Colonic mucosa (tissue), 4 donors: Measurements from ENCODE around the gene PRKAR2B. TPM values are rescaled to one million over a fixed set of nuclear protein-coding genes. Genes with fewer than 3 reads are reported as not detected.

Source experiments
- DNase-seq: peaks from one replicate; pipeline ENCODE4 v3.0.0-alpha.2; 2020
- H3K27ac ChIP-seq: fragments of 200-600 bp; one replicate; pipeline ENCODE4 v1.8.0; 2021
- H3K27me3 ChIP-seq: fragments of 200-600 bp; one replicate; pipeline ENCODE4 v1.8.0; 2021
- H3K36me3 ChIP-seq: fragments of 200-600 bp; one replicate; pipeline ENCODE4 v1.8.0; 2021
- H3K4me1 ChIP-seq: fragments of 200-600 bp; one replicate; pipeline ENCODE4 v1.8.0; 2021; ENCODE audit warnings: mild to moderate bottlenecking
- H3K4me3 ChIP-seq: fragments of 200-600 bp; one replicate; pipeline ENCODE4 v1.8.0; 2021
- H3K9ac ChIP-seq, 2 donors: one replicate each; pipeline ENCODE4 v1.7.0; 2013; ENCODE audit warnings: control low read depth in 2 of 2, low read depth in 2 of 2, low read length in 2 of 2
- H3K9me3 ChIP-seq: fragments of 200-600 bp; one replicate; pipeline ENCODE4 v1.8.0; 2021
- intact Hi-C: fragments of 100-400 bp; cut with DNase I; formaldehyde crosslinking; loops from one replicate; pipeline ENCODE4 v1.14.1; 2022
- total RNA-seq, 2 donors: library from RNA; stranded (reverse); fragmentation: NEBNext Ultra II Directional in 1 of 2; extraction: Animal tissue kit (Norgen Biotek cat#: 25700) in 1 of 2; gene quantifications; one replicate each; pipeline ENCODE4 v1.2.1, GENCODE V29; 2021
- TF ChIP-seq, protein P1 (sequence below): fragments of 200-600 bp; IDR thresholded peaks from one replicate; pipeline ENCODE4 v1.8.0; 2022; ENCODE audit warnings: antibody characterized with exemption, mild to moderate bottlenecking
- donor health status: healthy.
- donor health status: DM: no; HTN: no; CAD: no.
- donor health status: DM: no; HTN: no; CAD: no.

Gene PRKAR2B
- total RNA-seq, 2 donors from 2014 or later, result 9.3 to 11.7 TPM

DNA sequence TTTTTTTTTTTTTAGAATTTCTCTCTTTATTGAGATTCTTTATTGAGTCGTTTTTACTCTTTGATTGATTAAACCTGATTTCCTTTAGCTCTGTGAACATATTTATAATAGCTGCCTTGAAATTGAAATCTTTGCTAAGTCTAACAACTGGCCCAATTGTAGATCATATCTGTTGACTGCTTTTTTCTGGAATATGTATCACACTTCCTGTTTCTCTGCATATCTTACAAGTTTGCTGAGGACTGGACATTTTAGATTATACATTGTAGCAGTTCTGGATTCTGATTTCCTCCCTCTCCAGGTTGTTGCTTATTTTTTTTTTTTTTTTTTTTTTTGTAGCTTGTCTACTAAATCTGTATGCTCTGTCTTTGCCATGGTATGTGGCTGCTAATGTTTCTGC is 56.3 kb downstream of the PRKAR2B start:
- intact Hi-C loops, result no loop called here
- Histone ChIP-seq H3K27me3 (no peaks in the 10 kb centered on the region), H3K9me3 (no peaks in the 10 kb centered on the region), H3K9ac (no peak overlapping the region), H3K4me3 (no peak overlapping the region), H3K36me3 (no peaks in the 10 kb centered on the region), H3K4me1 (no peaks in the 10 kb centered on the region), H3K27ac (no peak overlapping the region)
- TF ChIP-seq, protein P1, sequence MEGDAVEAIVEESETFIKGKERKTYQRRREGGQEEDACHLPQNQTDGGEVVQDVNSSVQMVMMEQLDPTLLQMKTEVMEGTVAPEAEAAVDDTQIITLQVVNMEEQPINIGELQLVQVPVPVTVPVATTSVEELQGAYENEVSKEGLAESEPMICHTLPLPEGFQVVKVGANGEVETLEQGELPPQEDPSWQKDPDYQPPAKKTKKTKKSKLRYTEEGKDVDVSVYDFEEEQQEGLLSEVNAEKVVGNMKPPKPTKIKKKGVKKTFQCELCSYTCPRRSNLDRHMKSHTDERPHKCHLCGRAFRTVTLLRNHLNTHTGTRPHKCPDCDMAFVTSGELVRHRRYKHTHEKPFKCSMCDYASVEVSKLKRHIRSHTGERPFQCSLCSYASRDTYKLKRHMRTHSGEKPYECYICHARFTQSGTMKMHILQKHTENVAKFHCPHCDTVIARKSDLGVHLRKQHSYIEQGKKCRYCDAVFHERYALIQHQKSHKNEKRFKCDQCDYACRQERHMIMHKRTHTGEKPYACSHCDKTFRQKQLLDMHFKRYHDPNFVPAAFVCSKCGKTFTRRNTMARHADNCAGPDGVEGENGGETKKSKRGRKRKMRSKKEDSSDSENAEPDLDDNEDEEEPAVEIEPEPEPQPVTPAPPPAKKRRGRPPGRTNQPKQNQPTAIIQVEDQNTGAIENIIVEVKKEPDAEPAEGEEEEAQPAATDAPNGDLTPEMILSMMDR, result no peak
- DNase-seq, result no peak

DNA sequence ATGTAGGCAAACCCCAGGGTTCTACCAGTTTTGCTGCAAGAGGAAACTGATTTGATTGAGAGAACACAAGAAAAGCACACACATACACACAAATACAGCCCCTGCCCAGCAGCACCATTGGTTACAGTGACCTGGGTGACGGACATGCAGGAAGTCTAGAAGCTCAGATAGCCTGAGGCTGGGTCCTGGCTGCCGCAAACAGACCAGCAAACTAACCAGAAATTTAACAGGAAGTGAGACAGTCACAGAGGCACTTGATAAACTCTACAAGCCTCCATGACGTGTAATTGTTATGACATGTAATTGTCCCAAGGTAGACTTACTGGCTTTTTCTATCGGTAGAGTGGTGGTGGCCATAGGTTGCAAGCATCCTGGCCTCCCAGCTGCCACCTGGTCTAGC is 58.9 kb downstream of the PRKAR2B start:
- Histone ChIP-seq H3K27me3 (no peaks in the 10 kb centered on the region), H3K9ac (no peak overlapping the region), H3K4me1 (no peaks in the 10 kb centered on the region), H3K4me3 (no peak overlapping the region), H3K9me3 (no peaks in the 10 kb centered on the region), H3K27ac (no peak overlapping the region), H3K36me3 (no peaks in the 10 kb centered on the region)
- DNase-seq, result no peak
- intact Hi-C loops, result no loop called here
- TF ChIP-seq, protein P1, result no peak

DNA sequence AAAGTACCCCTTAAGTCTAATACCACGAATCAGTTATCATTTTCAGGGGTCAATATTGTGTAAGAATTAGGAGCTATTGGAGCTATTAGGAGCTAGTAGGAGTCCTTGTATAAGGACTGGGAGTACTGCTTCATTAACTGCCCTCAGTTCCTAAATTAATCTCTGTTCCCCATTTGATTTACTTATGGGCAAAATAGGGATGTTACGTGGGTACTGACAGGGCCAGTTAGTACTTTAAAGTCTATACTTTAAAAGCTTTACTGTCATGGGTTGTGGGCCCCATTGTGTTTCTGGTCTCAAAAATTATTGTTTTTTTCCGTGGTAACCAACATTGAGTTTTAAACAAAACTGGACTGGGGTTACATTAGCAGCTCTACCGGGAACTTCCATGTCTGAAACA is 60.3 kb downstream of the PRKAR2B start:
- no peak overlapping the region for H3K4me3 ChIP-seq
- no peaks in the 10 kb centered on the region for H3K36me3 ChIP-seq
- TF ChIP-seq, protein P1, result no peak
- intact Hi-C loops, result no loop called here
- no peaks in the 10 kb centered on the region for H3K27me3 ChIP-seq
- H3K9me3 ChIP-seq, result no peaks in the 10 kb centered on the region
- no peak overlapping the region for H3K27ac ChIP-seq
- no peaks in the 10 kb centered on the region for H3K4me1 ChIP-seq
- DNase-seq, result no peak
- no peak overlapping the region for H3K9ac ChIP-seq

DNA sequence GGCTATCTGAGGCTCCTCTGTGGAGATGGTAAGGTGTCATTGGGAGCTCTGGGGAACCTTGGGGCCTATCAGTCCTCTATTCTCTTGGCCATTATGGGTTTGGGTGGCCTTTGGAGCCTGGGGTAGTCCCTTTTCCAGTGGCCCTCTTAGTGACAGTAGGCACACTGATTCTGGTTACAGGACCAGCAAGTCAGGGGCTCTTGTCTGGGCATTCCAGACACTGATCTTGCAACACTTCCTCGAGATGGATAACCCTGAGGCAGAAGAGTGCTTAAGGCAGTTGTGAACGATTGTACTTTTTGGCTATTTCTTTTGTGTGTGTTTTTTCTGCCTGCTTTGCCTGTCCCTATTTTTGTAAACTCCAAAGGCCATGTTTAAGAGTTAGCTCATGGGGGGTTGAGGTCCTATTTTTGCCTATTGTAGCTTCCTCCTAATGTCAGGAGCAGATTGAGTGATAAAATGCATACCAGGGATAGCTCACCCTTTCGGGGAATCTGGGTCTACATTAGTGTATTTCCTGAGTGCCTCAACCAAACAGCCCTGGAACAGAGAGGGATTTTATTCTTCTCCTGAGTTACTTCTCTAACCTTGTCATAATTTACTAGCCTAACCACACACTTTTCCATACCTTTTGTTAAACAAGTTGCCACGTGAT is 61.2 kb downstream of the PRKAR2B start:
- intact Hi-C loops, result no loop called here
- Histone ChIP-seq H3K36me3 (no peaks in the 10 kb centered on the region), H3K27ac (no peak overlapping the region), H3K4me1 (no peaks in the 10 kb centered on the region), H3K9ac (no peak overlapping the region), H3K27me3 (no peaks in the 10 kb centered on the region), H3K9me3 (no peaks in the 10 kb centered on the region), H3K4me3 (no peak overlapping the region)
- DNase-seq, result no peak
- TF ChIP-seq, protein P1, result no peak

DNA sequence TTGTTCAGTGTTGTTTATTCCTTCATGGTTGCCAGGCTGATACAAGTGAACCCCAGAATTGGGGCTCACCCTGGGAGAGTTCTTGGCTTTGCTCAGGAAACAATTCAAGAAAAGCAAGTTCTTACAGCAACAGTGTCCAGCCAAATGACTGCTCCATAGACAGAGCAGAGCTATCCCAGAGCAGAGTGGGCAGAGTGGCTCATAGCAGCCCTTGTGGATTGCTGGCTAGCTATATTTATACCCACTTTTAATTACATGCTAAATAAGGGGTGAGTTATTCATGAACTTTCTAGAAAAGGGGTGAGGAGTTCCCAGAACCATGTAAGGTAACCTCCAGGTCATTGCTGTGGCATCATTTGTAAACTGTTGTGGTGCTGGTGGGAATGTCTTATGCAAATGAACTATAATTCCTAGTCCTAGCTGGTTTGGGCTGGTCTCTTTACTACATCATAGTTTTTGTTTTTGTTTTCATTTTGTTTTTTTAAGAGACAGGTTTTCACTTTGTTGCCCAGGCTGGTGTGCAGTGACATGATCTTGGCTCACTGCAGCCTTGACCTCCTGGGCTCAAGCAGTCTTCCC is 64.4 kb downstream of the PRKAR2B start:
- TF ChIP-seq, protein P1, result no peak
- no peaks in the 10 kb centered on the region for H3K9me3 ChIP-seq
- DNase-seq, result no peak
- no peak overlapping the region for H3K4me3 ChIP-seq
- H3K27me3 ChIP-seq, result no peaks in the 10 kb centered on the region
- no peak overlapping the region for H3K27ac ChIP-seq
- no peaks in the 10 kb centered on the region for H3K4me1 ChIP-seq
- intact Hi-C loops, result no loop called here
- no peaks in the 10 kb centered on the region for H3K36me3 ChIP-seq
- no peak overlapping the region for H3K9ac ChIP-seq
